ENCODE results near the gene FAM241A.
A peak's percentile ranks its signal among the peaks of the same experiment; 100 is the strongest.

FAM241A gene

GRCh38 chr4:112143781-112144180 is 1.5 kb upstream of the FAM241A start:
- H3F3A ChIP-seq (ENCODE audit: insufficient read depth, low read length), result no peaks in the 10 kb centered on the region
- no peaks in the 10 kb centered on the region for H3K36me3 ChIP-seq (ENCODE audit: insufficient read depth, low read length)
- H3K4me1 ChIP-seq (ENCODE audit: insufficient read depth, low read length, severe bottlenecking), result peaks cover 12% of the 10 kb centered on the region
- no peaks in the 10 kb centered on the region for H4K20me1 ChIP-seq (ENCODE audit: insufficient read depth, low read length)
- H3K79me2 ChIP-seq (ENCODE audit: insufficient read depth, low read length), result no peaks in the 10 kb centered on the region
- H3K9me2 ChIP-seq (ENCODE audit: low read depth, low read length), result no peaks in the 10 kb centered on the region
- TF ChIP-seq EZH2 (IDR thresholded peaks at IDR 0.05; ENCODE audit: borderline replicate concordance, low read length) (no peak), CTCF (IDR thresholded peaks at IDR 0.05; ENCODE audit: low read length) (no peak)
- no peak overlapping the region for H3K27ac ChIP-seq (ENCODE audit: low read depth, low read length, poor library complexity, severe bottlenecking)
- H3K9me3 ChIP-seq (ENCODE audit: low read length), result no peaks in the 10 kb centered on the region
- no peak overlapping the region for H3K4me3 ChIP-seq (ENCODE audit: low read depth, low read length, poor library complexity, severe bottlenecking)
- H3K9ac ChIP-seq (ENCODE audit: low read length), result no peak overlapping the region
- H3K4me2 ChIP-seq (ENCODE audit: low read length), result no peak overlapping the region
- 0 out of 2 replicates have a peak, but pooled peaks cover 6% of the 10 kb centered on the region for H3K27me3 ChIP-seq (ENCODE audit: insufficient read depth, low read length)
- H2AFZ ChIP-seq (ENCODE audit: low read length), result no peak overlapping the region

DNA sequence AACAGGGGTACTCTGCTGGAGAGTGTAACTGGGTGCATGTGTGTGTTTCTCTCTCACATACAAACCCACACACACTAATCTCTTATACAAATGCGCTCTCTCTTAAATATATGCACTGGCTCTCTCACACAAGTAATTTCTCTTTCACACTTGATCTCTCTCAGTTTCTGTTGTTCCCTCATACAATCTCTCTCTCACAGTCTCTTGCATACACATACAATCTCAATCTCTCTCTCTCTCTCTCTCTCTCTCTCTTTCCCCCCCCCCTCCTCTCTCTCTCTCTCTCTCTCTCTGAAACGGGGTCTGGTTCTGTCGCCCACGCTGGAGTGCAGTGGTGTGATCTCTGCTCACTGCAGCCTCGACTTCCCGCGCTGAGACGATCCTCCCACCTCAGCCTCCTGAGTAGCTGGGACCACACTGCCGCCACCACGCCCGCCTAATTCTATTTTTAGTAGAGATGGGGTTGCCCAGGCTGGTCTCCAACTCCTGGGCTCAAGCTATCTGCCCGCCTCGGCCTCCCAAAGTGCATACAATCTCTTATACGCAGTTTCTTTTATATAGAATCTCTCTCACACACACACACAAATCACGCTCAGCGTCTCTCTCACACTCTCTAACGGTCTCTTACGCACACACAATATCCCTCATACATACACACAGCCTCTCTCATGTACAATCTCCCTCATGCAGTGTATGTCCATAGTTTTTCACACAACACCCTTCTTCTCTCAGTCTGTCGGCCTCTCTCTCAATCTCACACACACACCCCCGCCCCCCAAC is 518 bp upstream of the FAM241A start:
- no peak overlapping the region for H3K27ac ChIP-seq (ENCODE audit: low read depth, low read length, poor library complexity, severe bottlenecking)
- no peaks in the 10 kb centered on the region for H3K79me2 ChIP-seq (ENCODE audit: insufficient read depth, low read length)
- H3K4me1 ChIP-seq (ENCODE audit: insufficient read depth, low read length, severe bottlenecking), result peaks cover 12% of the 10 kb centered on the region
- H3K4me3 ChIP-seq (ENCODE audit: low read depth, low read length, poor library complexity, severe bottlenecking), result peak overlapping the region; percentile 70
- H3F3A ChIP-seq (ENCODE audit: insufficient read depth, low read length), result no peaks in the 10 kb centered on the region
- H3K27me3 ChIP-seq (ENCODE audit: insufficient read depth, low read length), result 0 out of 2 replicates have a peak, but pooled peaks cover 6% of the 10 kb centered on the region
- no peak overlapping the region for H2AFZ ChIP-seq (ENCODE audit: low read length)
- H4K20me1 ChIP-seq (ENCODE audit: insufficient read depth, low read length), result no peaks in the 10 kb centered on the region
- peak overlapping the region; percentile 91 for H3K4me2 ChIP-seq (ENCODE audit: low read length)
- H3K9me3 ChIP-seq (ENCODE audit: low read length), result no peaks in the 10 kb centered on the region
- no peak for TF ChIP-seq CTCF (IDR thresholded peaks at IDR 0.05; ENCODE audit: low read length)
- no peaks in the 10 kb centered on the region for H3K36me3 ChIP-seq (ENCODE audit: insufficient read depth, low read length)
- H3K9ac ChIP-seq (ENCODE audit: low read length), result no peak overlapping the region
- H3K9me2 ChIP-seq (ENCODE audit: low read depth, low read length), result no peaks in the 10 kb centered on the region

DNA sequence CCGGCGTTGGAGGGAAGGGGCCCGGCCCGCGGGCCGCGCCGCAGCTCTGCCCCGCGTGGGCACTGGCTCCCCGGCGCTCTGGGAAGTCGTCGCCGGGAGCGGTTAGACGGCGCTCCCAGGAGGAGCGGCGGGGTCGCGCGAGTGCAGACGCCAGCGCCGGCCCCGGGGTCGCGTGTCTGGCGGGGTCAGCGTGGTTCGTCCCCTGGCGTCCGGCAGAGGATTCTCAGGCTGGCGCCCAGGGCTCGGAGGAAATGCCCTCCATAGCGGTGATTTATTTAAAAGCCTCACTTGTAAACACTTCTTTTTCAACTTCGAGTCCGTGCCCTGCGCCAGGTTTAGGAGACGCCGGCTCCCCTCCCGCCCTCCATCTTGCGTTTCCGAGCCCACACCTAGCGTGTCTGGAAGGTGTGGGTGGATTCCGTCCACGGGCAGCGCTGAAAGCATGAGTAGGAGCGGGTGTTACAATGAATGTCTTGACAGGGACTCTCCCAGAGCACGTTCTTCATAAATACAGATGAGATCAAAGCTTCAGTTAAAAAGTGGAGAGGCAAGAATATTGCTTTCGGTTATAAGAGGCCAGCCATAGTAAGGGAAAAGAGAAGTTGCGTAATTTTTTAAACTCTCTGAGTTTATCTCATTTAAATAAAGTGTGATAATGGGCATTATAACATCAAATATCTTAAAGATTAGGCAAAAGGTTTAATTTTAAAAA is 692 bp downstream of the FAM241A start:
- 0 out of 2 replicates have a peak, but pooled peaks cover 6% of the 10 kb centered on the region for H3K27me3 ChIP-seq (ENCODE audit: insufficient read depth, low read length)
- no peaks in the 10 kb centered on the region for H3F3A ChIP-seq (ENCODE audit: insufficient read depth, low read length)
- H3K9ac ChIP-seq (ENCODE audit: low read length), result peak overlapping the region; percentile 57
- peak overlapping the region; percentile 70 for H3K4me3 ChIP-seq (ENCODE audit: low read depth, low read length, poor library complexity, severe bottlenecking)
- H3K27ac ChIP-seq (ENCODE audit: low read depth, low read length, poor library complexity, severe bottlenecking), result no peak overlapping the region
- no peaks in the 10 kb centered on the region for H3K9me3 ChIP-seq (ENCODE audit: low read length)
- no peak for TF ChIP-seq EZH2 (IDR thresholded peaks at IDR 0.05; ENCODE audit: borderline replicate concordance, low read length)
- no peak for TF ChIP-seq CTCF (IDR thresholded peaks at IDR 0.05; ENCODE audit: low read length)
- H2AFZ ChIP-seq (ENCODE audit: low read length), result peak overlapping the region; percentile 51; the same call in 1 of the 2 replicates
- H3K9me2 ChIP-seq (ENCODE audit: low read depth, low read length), result no peaks in the 10 kb centered on the region
- H3K79me2 ChIP-seq (ENCODE audit: insufficient read depth, low read length), result no peaks in the 10 kb centered on the region
- peaks cover 12% of the 10 kb centered on the region for H3K4me1 ChIP-seq (ENCODE audit: insufficient read depth, low read length, severe bottlenecking)
- no peaks in the 10 kb centered on the region for H3K36me3 ChIP-seq (ENCODE audit: insufficient read depth, low read length)
- peak overlapping the region; percentile 91 for H3K4me2 ChIP-seq (ENCODE audit: low read length)
- H4K20me1 ChIP-seq (ENCODE audit: insufficient read depth, low read length), result no peaks in the 10 kb centered on the region

All from OCI-LY1 (cell line).